ENCODE results near the gene KIAA1671.

Gene KIAA1671

GRCh38 chr22:25062386-25063085 lies 110.0 kb downstream of the KIAA1671 start:
- no peak overlapping the region for H3K4me3 ChIP-seq (ENCODE audit: low read depth, low read length)
- ChIA-PET CTCF (no interaction called here), POLR2A (no interaction called here)
- no peak for DNase-seq (ENCODE audit: low read depth, low spot score)
- no peak for TF ChIP-seq CTCF (IDR thresholded peaks at IDR 0.05; ENCODE audit: insufficient read depth, low read length, missing control alignments)

- ChIA-PET POLR2A (no interaction called here), CTCF (no interaction called here)
- no peak for DNase-seq (ENCODE audit: low read depth, low spot score)
- no peak overlapping the region for H3K4me3 ChIP-seq (ENCODE audit: low read depth, low read length)
- TF ChIP-seq CTCF (IDR thresholded peaks at IDR 0.05; ENCODE audit: insufficient read depth, low read length, missing control alignments), result no peak
Observed at GRCh38 chr22:25064894-25065560, 112.5 kb downstream of the KIAA1671 start.

GRCh38 chr22:25066861-25067435 lies 114.4 kb downstream of the KIAA1671 start:
- ChIA-PET CTCF (interaction anchor here (1.1 kb wide), 1 partner anchor 10 kb away, joined by 3 read pairs; no protein-coding TSS in a partner anchor), POLR2A (no interaction called here)
- TF ChIP-seq CTCF (IDR thresholded peaks at IDR 0.05; ENCODE audit: insufficient read depth, low read length, missing control alignments), result no peak
- no peak for DNase-seq (ENCODE audit: low read depth, low spot score)
- no peak overlapping the region for H3K4me3 ChIP-seq (ENCODE audit: low read depth, low read length)

GRCh38 chr22:25067851-25068421 lies 115.4 kb downstream of the KIAA1671 start:
- H3K4me3 ChIP-seq (ENCODE audit: low read depth, low read length), result no peak overlapping the region
- POLR2A ChIA-PET, result no interaction called here
- TF ChIP-seq CTCF (IDR thresholded peaks at IDR 0.05; ENCODE audit: insufficient read depth, low read length, missing control alignments), result no peak
- DNase-seq (ENCODE audit: low read depth, low spot score), result no peak
- CTCF ChIA-PET, result no interaction called here

- CTCF ChIA-PET, result no interaction called here
- H3K4me3 ChIP-seq (ENCODE audit: low read depth, low read length), result no peak overlapping the region
- POLR2A ChIA-PET, result no interaction called here
- TF ChIP-seq CTCF (IDR thresholded peaks at IDR 0.05; ENCODE audit: insufficient read depth, low read length, missing control alignments), result no peak
- no peak for DNase-seq (ENCODE audit: low read depth, low spot score)
Observed at GRCh38 chr22:25068707-25069106, 116.2 kb downstream of the KIAA1671 start.

GRCh38 chr22:25069426-25069757 lies 116.9 kb downstream of the KIAA1671 start:
- DNase-seq (ENCODE audit: low read depth, low spot score), result no peak
- TF ChIP-seq CTCF (IDR thresholded peaks at IDR 0.05; ENCODE audit: insufficient read depth, low read length, missing control alignments), result no peak
- CTCF ChIA-PET, result no interaction called here
- POLR2A ChIA-PET, result no interaction called here
- no peak overlapping the region for H3K4me3 ChIP-seq (ENCODE audit: low read depth, low read length)
